Liver (tissue), 3 donors: Measurements from ENCODE around the gene RHO.
"Not testable (repeated sequence)": the region's sequence is repeated elsewhere in the genome, so short reads cannot be mapped to it uniquely, and the experiment has no call there.

Experiments used
- CTCF ChIP-seq: fragments of 150-350 bp; IDR thresholded peaks from 2 replicates; pipeline ENCODE4 v1.5.1; 2017; ENCODE audit warnings: improper control_type of control experiment, low read depth, low read length; ENCODE audit not compliant: missing input control
- EGR1 ChIP-seq, 2 donors: IDR thresholded peaks; 2 replicates each; pipeline ENCODE4 v1.6.1; 2016 to 2018; ENCODE audit warnings: antibody characterized with exemption in 2 of 2, low read depth in 2 of 2
- HNF4A ChIP-seq, 2 donors: conservative IDR thresholded peaks; 2 replicates each; pipeline ENCODE4 v1.6.1; 2016; ENCODE audit warnings: antibody characterized with exemption in 2 of 2, mild to moderate bottlenecking in 2 of 2
- JUND ChIP-seq, 2 donors: IDR thresholded peaks; 2 replicates each; pipeline ENCODE4 v1.6.1; 2016; ENCODE audit warnings: antibody characterized with exemption in 2 of 2
- MAX ChIP-seq: IDR thresholded peaks from 2 replicates; pipeline ENCODE4 v1.6.1; 2016; ENCODE audit warnings: antibody characterized with exemption
- NR2F2 ChIP-seq: IDR thresholded peaks from 2 replicates; pipeline ENCODE4 v1.6.1; 2016; ENCODE audit warnings: antibody characterized with exemption
- REST ChIP-seq: IDR thresholded peaks from 2 replicates; pipeline ENCODE4 v1.6.1; 2016; ENCODE audit warnings: antibody characterized with exemption, mild to moderate bottlenecking
- RXRA ChIP-seq, 2 donors: IDR thresholded peaks; 2 replicates each; pipeline ENCODE4 v1.6.1; 2017 to 2018; ENCODE audit warnings: antibody characterized with exemption in 2 of 2, mild to moderate bottlenecking in 1 of 2
- SP1 ChIP-seq: IDR thresholded peaks from 2 replicates; pipeline ENCODE4 v1.6.1; 2018; ENCODE audit warnings: antibody characterized with exemption, mild to moderate bottlenecking
- TAF1 ChIP-seq: conservative IDR thresholded peaks from 2 replicates; pipeline ENCODE4 v1.6.1; 2016; ENCODE audit warnings: antibody characterized with exemption, mild to moderate bottlenecking
- YY1 ChIP-seq: IDR thresholded peaks from 2 replicates; pipeline ENCODE4 v1.6.1; 2016; ENCODE audit warnings: antibody characterized with exemption, mild to moderate bottlenecking
- ZBTB33 ChIP-seq: IDR thresholded peaks from 2 replicates; pipeline ENCODE4 v1.6.1; 2016; ENCODE audit warnings: antibody characterized with exemption
- donor health status: healthy.
- donor health status: healthy.

GRCh38 chr3:129489258-129489657, 39.2 kb upstream of the RHO start:
- TF ChIP-seq RXRA (IDR thresholded peaks at IDR 0.05); CTCF; SP1; YY1; NR2F2; ZBTB33; MAX; REST; TAF1; HNF4A (conservative IDR thresholded peaks at IDR 0.05); EGR1 (IDR thresholded peaks at IDR 0.05; ENCODE audit: low read depth in 2 of 2); JUND (IDR thresholded peaks at IDR 0.05): not testable (repeated sequence)
